Measurements from ENCODE around the gene COG1.
A peak's percentile ranks its signal among the peaks of the same experiment; 100 is the strongest.
"Not testable (repeated sequence)": the region's sequence is repeated elsewhere in the genome, so short reads cannot be mapped to it uniquely, and the experiment has no call there.

The COG1 gene, protein sequence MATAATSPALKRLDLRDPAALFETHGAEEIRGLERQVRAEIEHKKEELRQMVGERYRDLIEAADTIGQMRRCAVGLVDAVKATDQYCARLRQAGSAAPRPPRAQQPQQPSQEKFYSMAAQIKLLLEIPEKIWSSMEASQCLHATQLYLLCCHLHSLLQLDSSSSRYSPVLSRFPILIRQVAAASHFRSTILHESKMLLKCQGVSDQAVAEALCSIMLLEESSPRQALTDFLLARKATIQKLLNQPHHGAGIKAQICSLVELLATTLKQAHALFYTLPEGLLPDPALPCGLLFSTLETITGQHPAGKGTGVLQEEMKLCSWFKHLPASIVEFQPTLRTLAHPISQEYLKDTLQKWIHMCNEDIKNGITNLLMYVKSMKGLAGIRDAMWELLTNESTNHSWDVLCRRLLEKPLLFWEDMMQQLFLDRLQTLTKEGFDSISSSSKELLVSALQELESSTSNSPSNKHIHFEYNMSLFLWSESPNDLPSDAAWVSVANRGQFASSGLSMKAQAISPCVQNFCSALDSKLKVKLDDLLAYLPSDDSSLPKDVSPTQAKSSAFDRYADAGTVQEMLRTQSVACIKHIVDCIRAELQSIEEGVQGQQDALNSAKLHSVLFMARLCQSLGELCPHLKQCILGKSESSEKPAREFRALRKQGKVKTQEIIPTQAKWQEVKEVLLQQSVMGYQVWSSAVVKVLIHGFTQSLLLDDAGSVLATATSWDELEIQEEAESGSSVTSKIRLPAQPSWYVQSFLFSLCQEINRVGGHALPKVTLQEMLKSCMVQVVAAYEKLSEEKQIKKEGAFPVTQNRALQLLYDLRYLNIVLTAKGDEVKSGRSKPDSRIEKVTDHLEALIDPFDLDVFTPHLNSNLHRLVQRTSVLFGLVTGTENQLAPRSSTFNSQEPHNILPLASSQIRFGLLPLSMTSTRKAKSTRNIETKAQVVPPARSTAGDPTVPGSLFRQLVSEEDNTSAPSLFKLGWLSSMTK

DNA sequence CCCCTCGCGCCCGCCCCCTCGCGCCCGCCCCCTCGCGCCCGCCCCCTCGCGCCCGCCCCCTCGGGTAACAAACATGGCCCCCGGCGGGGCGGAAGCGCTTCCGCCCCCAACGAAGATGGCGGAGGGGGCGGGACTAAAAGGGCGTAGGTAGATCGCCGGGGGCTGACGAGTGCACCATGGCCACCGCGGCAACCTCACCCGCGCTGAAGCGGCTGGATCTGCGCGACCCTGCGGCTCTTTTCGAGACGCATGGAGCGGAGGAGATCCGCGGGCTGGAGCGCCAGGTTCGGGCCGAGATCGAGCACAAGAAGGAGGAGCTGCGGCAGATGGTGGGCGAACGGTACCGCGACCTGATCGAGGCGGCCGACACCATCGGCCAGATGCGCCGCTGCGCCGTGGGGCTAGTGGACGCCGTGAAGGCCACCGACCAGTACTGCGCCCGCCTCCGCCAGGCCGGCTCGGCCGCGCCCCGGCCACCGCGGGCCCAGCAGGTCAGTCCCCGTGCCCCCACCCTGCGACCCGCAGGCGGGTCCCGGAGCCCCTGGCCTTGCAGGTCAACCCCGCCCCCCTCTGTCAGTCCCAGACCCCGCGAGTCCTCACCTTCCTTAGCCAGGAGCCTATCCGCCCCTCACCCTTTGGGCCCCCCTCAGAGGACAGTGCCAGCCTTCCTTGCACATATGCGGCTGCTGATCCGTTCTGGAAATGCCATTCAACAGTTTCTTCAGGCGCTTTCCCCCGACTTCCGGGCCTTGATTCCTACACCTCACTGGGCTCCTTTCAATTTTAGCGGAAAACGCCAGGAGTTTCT is at the start of gene COG1:
Gene COG1, plus strand, starts transcription at position 162 of the 808 bp plus-strand sequence. Its CDS starts 15 bp downstream, at position 177.
- no peak for DNase-seq (ENCODE audit: low read depth)
- TF ChIP-seq, protein P1, sequence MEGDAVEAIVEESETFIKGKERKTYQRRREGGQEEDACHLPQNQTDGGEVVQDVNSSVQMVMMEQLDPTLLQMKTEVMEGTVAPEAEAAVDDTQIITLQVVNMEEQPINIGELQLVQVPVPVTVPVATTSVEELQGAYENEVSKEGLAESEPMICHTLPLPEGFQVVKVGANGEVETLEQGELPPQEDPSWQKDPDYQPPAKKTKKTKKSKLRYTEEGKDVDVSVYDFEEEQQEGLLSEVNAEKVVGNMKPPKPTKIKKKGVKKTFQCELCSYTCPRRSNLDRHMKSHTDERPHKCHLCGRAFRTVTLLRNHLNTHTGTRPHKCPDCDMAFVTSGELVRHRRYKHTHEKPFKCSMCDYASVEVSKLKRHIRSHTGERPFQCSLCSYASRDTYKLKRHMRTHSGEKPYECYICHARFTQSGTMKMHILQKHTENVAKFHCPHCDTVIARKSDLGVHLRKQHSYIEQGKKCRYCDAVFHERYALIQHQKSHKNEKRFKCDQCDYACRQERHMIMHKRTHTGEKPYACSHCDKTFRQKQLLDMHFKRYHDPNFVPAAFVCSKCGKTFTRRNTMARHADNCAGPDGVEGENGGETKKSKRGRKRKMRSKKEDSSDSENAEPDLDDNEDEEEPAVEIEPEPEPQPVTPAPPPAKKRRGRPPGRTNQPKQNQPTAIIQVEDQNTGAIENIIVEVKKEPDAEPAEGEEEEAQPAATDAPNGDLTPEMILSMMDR (IDR thresholded peaks at IDR 0.05; ENCODE audit: control insufficient read depth, extremely low read depth, insufficient read depth) = no peak
- peak within 1 kb of the TSS; percentile 87 for H3K4me3 ChIP-seq (ENCODE audit: low read depth, low read length)

DNA sequence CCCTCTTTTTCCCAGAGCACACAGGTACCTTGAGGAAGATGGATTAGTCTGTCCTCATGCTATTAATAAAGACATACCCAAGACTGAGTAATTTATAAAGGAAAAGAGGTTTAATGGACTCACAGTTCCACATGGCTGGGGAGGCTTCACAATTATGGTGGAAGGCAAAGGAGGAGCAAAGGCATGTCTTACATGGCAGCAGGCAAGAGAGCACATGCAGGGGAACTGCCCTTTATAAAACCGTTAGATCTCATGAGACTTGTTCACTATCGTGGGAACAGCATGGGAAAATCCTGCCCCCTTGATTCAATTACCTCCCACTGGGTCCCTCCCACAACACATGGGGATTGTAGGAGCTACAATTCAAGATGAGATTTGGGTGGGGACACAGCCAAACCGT is 48.6 kb upstream of the COG1 start:
- not testable (repeated sequence) for H3K4me3 ChIP-seq (ENCODE audit: low read depth, low read length); DNase-seq (ENCODE audit: low read depth)

DNA sequence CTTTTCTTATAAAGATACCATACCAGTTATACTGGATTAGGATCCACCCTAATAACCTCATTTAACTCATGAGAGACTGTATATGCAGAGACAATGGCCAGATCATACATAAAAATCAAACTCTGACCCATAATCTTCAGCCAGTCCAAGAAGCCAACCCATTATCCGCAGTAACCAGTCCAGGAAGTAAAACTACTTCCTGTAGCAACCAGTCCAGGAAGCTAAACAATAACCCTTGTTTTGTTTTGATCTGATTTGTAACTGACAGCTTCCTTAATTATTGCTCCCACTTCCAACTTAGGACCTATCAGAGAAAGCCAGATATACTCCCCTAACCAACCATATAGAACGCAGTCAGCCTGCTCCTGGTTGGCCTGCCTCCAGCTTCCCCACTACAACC is 47.2 kb upstream of the COG1 start:
- DNase-seq (ENCODE audit: low read depth) = no peak
- TF ChIP-seq, protein P1 (IDR thresholded peaks at IDR 0.05; ENCODE audit: control insufficient read depth, extremely low read depth, insufficient read depth) = no peak

DNA sequence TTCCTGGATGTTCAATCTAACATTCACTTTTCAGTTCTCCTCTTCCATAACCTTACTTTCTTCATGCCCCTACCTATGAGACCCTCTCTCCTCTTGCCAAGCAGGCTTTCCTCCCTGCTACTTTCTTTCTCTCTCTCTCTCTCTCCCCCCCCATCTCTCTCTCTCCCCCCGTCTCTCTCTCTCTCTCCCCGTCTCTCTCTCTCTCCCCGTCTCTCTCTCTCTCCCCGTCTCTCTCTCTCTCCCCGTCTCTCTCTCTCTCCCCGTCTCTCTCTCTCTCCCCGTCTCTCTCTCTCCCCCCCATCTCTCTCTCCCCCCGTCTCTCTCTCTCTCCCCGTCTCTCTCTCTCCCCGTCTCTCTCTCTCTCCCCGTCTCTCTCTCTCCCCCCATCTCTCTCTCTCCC is 45.1 kb upstream of the COG1 start:
- not testable (repeated sequence) for DNase-seq (ENCODE audit: low read depth)

More for the DNA sequence above, 47.2 kb upstream of the COG1 start:
- H3K4me3 ChIP-seq (ENCODE audit: low read depth, low read length) = no peak overlapping the region

DNA sequence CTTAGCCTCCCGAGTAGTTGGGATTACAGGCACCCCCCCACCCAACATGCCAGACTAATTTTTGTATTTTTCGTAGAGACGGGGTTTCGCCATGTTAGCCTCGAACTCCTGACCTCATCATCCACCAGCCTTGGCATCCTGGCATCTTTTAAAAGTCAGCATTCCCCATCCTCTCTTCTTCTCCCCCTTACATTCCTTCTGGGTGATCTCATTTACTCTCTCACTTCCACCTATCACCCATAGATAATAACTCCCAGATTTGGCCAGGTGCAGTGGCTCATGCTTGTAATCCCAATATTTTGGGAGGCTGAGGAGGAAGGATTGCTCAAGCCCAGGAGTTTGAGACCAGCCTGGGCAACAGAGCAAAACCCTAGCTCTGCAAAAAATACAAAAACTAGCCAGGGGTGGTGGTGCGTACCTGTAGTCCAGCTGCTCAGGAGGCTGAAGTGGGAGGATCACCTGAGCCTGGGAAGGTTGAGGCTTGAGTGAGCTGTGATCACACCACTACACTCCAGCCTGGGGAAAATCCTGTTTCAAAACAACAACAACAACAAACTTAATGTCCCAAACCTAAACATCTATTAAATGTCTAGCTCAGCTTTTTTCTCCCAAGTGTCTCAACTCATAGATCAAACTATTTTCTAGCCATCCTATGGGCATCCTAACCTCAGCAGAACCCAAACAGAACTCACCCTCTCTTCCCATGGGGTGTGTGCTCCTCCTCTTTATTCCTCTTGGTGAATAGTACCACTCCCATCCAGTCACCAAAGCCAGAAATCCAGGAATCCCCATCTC is 44.1 kb upstream of the COG1 start:
- TF ChIP-seq, protein P1 (IDR thresholded peaks at IDR 0.05; ENCODE audit: control insufficient read depth, extremely low read depth, insufficient read depth) = no peak
- H3K4me3 ChIP-seq (ENCODE audit: low read depth, low read length) = no peak overlapping the region
- DNase-seq (ENCODE audit: low read depth) = no peak

More for the DNA sequence above, 45.1 kb upstream of the COG1 start:
- H3K4me3 ChIP-seq (ENCODE audit: low read depth, low read length) = not testable (repeated sequence)

DNA sequence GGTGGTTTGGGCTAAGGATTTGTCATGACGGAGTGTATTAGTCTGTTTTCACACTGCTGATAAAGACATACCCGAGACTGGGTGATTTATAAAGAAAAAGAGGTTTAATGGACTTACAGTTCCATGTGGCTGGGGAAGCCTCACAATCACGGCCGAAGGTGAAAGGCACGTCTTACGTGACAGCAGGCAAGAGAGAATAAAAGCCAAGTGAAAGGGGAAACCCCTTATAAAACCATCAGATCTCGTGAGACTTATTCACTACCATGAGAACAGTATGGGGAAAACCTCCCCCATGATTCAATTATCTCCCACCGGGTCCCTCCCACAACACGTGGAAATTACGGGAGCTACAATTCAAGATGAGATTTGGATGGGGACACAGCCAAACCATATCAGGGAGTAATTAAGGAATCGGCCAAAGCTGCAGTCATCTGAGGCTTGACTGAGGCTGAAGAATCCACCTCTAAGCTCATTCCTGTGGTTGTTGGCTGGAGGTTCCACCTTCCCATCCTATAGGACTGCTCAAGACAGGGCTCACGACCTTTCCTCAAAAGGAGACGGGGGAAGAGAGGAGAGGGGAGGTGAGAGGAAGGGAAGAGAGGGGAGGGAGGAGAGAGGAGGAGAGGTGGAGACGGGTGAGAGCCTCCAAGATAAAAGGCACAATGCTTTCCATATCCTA is 42.1 kb upstream of the COG1 start:
- DNase-seq (ENCODE audit: low read depth); H3K4me3 ChIP-seq (ENCODE audit: low read depth, low read length): not testable (repeated sequence)

DNA sequence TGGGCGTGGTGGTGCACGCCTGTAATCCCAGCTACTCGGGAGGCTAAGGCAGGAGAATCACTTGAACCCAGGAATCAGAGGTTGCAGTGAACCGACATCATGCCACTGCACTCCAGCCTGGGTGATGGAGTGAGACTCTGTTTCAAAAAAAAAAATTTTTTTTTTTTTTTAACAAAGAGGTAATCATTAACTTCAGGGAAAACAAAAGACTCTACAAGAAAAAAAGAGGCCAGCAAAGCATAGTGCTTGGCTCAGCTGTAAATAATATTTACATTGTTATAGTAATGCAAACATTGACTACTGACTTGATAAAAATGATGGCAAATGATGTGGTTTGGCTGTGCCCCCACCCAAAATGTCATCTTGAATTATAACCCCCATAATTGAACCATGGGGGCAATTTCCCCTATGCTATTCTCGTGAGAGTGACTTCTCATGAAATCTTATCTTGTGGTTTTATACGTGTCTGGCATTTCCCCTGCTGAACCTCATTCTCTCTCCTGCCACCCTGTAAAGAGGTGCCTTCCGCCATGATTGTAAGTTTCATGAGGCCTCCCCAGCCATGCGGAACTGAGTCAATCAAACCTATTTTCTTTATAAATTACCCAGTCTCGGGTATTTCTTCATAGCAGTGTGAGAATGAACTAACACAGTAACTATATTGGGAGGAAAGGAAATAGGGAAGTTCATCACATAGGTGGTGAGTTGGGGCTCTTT is 40.8 kb upstream of the COG1 start:
- no peak for DNase-seq (ENCODE audit: low read depth)
- TF ChIP-seq, protein P1 (IDR thresholded peaks at IDR 0.05; ENCODE audit: control insufficient read depth, extremely low read depth, insufficient read depth) = no peak
- H3K4me3 ChIP-seq (ENCODE audit: low read depth, low read length) = no peak overlapping the region

Measured in LNCaP clone FGC (cell line).